Stimulated activated CD8-positive, alpha-beta memory T cell treated with anti-CD3 and anti-CD28 coated beads, Interleukin-7, amount 100 ng/mL, for 1 hour (primary cell): Measurements from ENCODE around the gene TAPBP.
A peak's percentile ranks its signal among the peaks of the same experiment; 100 is the strongest.
"Not testable (repeated sequence)": the region's sequence is repeated elsewhere in the genome, so short reads cannot be mapped to it uniquely, and the experiment has no call there.

ENCODE experiments used
- DNase-seq, 2 donors: peaks; one replicate each; pipeline ENCODE4 v3.0.0-alpha.2; 2020; ENCODE audit warnings: low read depth in 2 of 2

Gene TAPBP

GRCh38 chr6:33297956-33298772 lies 15.7 kb downstream of the TAPBP start:
- no peak for DNase-seq

- DNase-seq = no peak
Observed at GRCh38 chr6:33297406-33297955, 16.4 kb downstream of the TAPBP start.

GRCh38 chr6:33296797-33297405 lies 17.0 kb downstream of the TAPBP start:
- no peak for DNase-seq

- no peak for DNase-seq
Observed at GRCh38 chr6:33295621-33296369, 18.1 kb downstream of the TAPBP start.

GRCh38 chr6:33294086-33294823 lies 19.6 kb downstream of the TAPBP start:
- no peak for DNase-seq

- DNase-seq = no peak
Observed at GRCh38 chr6:33292996-33293682, 20.7 kb downstream of the TAPBP start.

- DNase-seq = no peak
Observed at GRCh38 chr6:33290459-33290858, 23.4 kb downstream of the TAPBP start.

- no peak for DNase-seq
Observed at GRCh38 chr6:33289784-33290315, 24.0 kb downstream of the TAPBP start.

- peak in 1 of 2 donors; percentile 60 for DNase-seq
Observed at GRCh38 chr6:33288921-33289783, 24.7 kb downstream of the TAPBP start, which contains the start of the genes PFDN6 and WDR46. PFDN6 (plus strand) TSS chr6:33289601; CDS start chr6:33289857, 256 bp downstream. WDR46 (minus strand) TSS chr6:33289239; CDS start chr6:33289170, 69 bp downstream.

- DNase-seq = no peak
Observed at GRCh38 chr6:33288141-33288920, 25.5 kb downstream of the TAPBP start.

- DNase-seq = no peak
Observed at GRCh38 chr6:33286946-33287914, 26.6 kb downstream of the TAPBP start.

GRCh38 chr6:33285214-33285613 lies 28.7 kb downstream of the TAPBP start:
- DNase-seq = not testable (repeated sequence)

GRCh38 chr6:33280539-33280938 lies 33.3 kb downstream of the TAPBP start:
- DNase-seq = no peak

GRCh38 chr6:33279971-33280511 lies 33.8 kb downstream of the TAPBP start:
- no peak for DNase-seq

GRCh38 chr6:33279257-33279695 lies 34.6 kb downstream of the TAPBP start:
- no peak for DNase-seq

GRCh38 chr6:33278810-33279209 lies 35.1 kb downstream of the TAPBP start:
- no peak for DNase-seq

GRCh38 chr6:33278392-33278741 lies 35.5 kb downstream of the TAPBP start:
- no peak for DNase-seq
